Transverse colon (tissue), 4 donors: ENCODE measurements around the gene PHGDH.

Source experiments
- CTCF ChIP-seq, 5 experiments: fragments of 200-600 bp in 3 of 5; fragments of 450-650 bp in 2 of 5; sonication (generic) in 3 of 5; IDR thresholded peaks; 1 replicate in 2 of 5; 2 replicates in 3 of 5; pipeline ENCODE4 v1.5.1; 2016 to 2017; ENCODE audit warnings: antibody characterized with exemption in 5 of 5, inconsistent platforms in 3 of 5, mild to moderate bottlenecking in 2 of 5, moderate library complexity in 1 of 5
- EP300 ChIP-seq: sonication (generic); formaldehyde crosslinking; IDR thresholded peaks from one replicate; pipeline ENCODE4 v1.6.1; 2017; ENCODE audit warnings: antibody characterized with exemption, low read depth
- POLR2A ChIP-seq: fragments of 450-650 bp; IDR thresholded peaks from one replicate; pipeline ENCODE4 v1.6.1; 2016; ENCODE audit warnings: antibody characterized with exemption, mild to moderate bottlenecking, moderate library complexity
- POLR2AphosphoS5 ChIP-seq, 3 donors: sonication (generic); formaldehyde crosslinking; IDR thresholded peaks; one replicate each; pipeline ENCODE4 v1.6.1; 2016; ENCODE audit warnings: antibody characterized with exemption in 3 of 3

GRCh38 chr1:119721896-119722295 lies 10.2 kb downstream of the PHGDH start:
- no peak for TF ChIP-seq CTCF (IDR thresholded peaks at IDR 0.05)
- no peak for TF ChIP-seq EP300
- TF ChIP-seq POLR2A: no peak
- no peak for TF ChIP-seq POLR2AphosphoS5 (IDR thresholded peaks at IDR 0.05)
